CD14-positive monocyte (primary cell): ENCODE results near the gene BACH1. TPM values are rescaled to one million over a fixed set of nuclear protein-coding genes. Genes with fewer than 3 reads are reported as not detected.

Experiments
- DNase-seq, 3 donors: peaks; one replicate each; pipeline ENCODE4 v3.0.0-alpha.2; 2011 to 2022
- H2AFZ ChIP-seq: 2 replicates; pipeline ENCODE4 v1.6.0; 2012; ENCODE audit warnings: mild to moderate bottlenecking, low read depth, low read length, inconsistent platforms; ENCODE audit not compliant: insufficient read depth, poor library complexity, severe bottlenecking
- H3K27ac ChIP-seq, 2 donors: 1 replicate in 1 of 2; 2 replicates in 1 of 2; pipeline ENCODE4 v1.5.1; 2012 to 2013; ENCODE audit warnings: low read length in 2 of 2, control low read depth in 1 of 2, inconsistent platforms in 1 of 2, low read depth in 1 of 2, mild to moderate bottlenecking in 1 of 2
- H3K27me3 ChIP-seq, 2 donors: one replicate each; pipeline versions ENCODE4 v1.6.0 to v1.6.1; 2011 to 2013; ENCODE audit warnings: low read length in 2 of 2; ENCODE audit not compliant: control insufficient read depth in 2 of 2, insufficient read depth in 2 of 2
- H3K36me3 ChIP-seq, 2 donors: replicated peaks in 1 of 2; 1 replicate in 1 of 2; 2 replicates in 1 of 2; pipeline versions ENCODE4 v1.5.1 to v1.6.1; 2012 to 2013; ENCODE audit warnings: low read length in 2 of 2, control low read depth in 1 of 2, inconsistent platforms in 1 of 2, mild to moderate bottlenecking in 1 of 2; ENCODE audit not compliant: insufficient read depth in 2 of 2, control insufficient read depth in 1 of 2
- H3K4me1 ChIP-seq, 2 donors: 1 replicate in 1 of 2; 2 replicates in 1 of 2; pipeline versions ENCODE4 v1.5.1 to v1.6.1; 2012 to 2013; ENCODE audit warnings: low read length in 2 of 2, control low read depth in 1 of 2, inconsistent platforms in 1 of 2, mild to moderate bottlenecking in 1 of 2, moderate library complexity in 1 of 2; ENCODE audit not compliant: insufficient read depth in 2 of 2, control insufficient read depth in 1 of 2
- H3K4me2 ChIP-seq: replicated peaks from 2 replicates; pipeline ENCODE3; 2012; ENCODE audit warnings: low read length, moderate library complexity, mild to moderate bottlenecking; ENCODE audit not compliant: poor library complexity, severe bottlenecking; ENCODE audit errors: extremely low read depth
- H3K4me3 ChIP-seq, 3 experiments: fragments of 200-600 bp in 1 of 3; sonication (generic) in 1 of 3; replicated peaks in 1 of 3; 1 replicate in 2 of 3; 2 replicates in 1 of 3; pipeline ENCODE4 v1.5.1; 2011 to 2013; ENCODE audit warnings: low read length in 3 of 3, mild to moderate bottlenecking in 3 of 3, control low read depth in 2 of 3, low read depth in 2 of 3, inconsistent platforms in 1 of 3, moderate library complexity in 1 of 3
- H3K79me2 ChIP-seq: 2 replicates; pipeline ENCODE4 v1.6.0; 2012; ENCODE audit warnings: mild to moderate bottlenecking, control low read depth, inconsistent platforms, low read length, moderate library complexity; ENCODE audit not compliant: insufficient read depth
- H3K9ac ChIP-seq: 2 replicates; pipeline ENCODE4 v1.6.0; 2017; ENCODE audit warnings: low read length, mild to moderate bottlenecking; ENCODE audit not compliant: insufficient read depth, poor library complexity, severe bottlenecking
- H3K9me3 ChIP-seq, 2 donors: replicated peaks in 1 of 2; 1 replicate in 1 of 2; 2 replicates in 1 of 2; pipeline versions ENCODE4 v1.5.1 to v1.6.1; 2012 to 2013; ENCODE audit warnings: low read length in 2 of 2, control low read depth in 1 of 2; ENCODE audit not compliant: control insufficient read depth in 1 of 2, insufficient read depth in 1 of 2
- H4K20me1 ChIP-seq: 2 replicates; pipeline ENCODE4 v1.6.0; 2012; ENCODE audit warnings: mild to moderate bottlenecking, low read length, control low read depth, moderate library complexity; ENCODE audit not compliant: insufficient read depth
- H3K27ac Mint-ChIP-seq, 7 donors: one replicate each; pipeline ENCODE4 v1.8.0; 2020; ENCODE audit warnings: mild to moderate bottlenecking in 7 of 7, mixed read lengths in 7 of 7, moderate library complexity in 6 of 7, inconsistent platforms in 2 of 7
- H3K27me3 Mint-ChIP-seq, 3 donors: one replicate each; pipeline ENCODE4 v1.8.0; 2021 to 2022; ENCODE audit warnings: low read depth in 3 of 3, mild to moderate bottlenecking in 3 of 3, mixed read lengths in 3 of 3, moderate library complexity in 3 of 3, inconsistent platforms in 1 of 3
- H3K36me3 Mint-ChIP-seq, 2 donors: one replicate each; pipeline ENCODE4 v1.8.0; 2020; ENCODE audit warnings: mixed read lengths in 2 of 2, inconsistent platforms in 1 of 2, mild to moderate bottlenecking in 1 of 2
- H3K4me1 Mint-ChIP-seq: one replicate; pipeline ENCODE4 v1.8.0; 2020; ENCODE audit warnings: mild to moderate bottlenecking, mixed read lengths
- H3K4me3 Mint-ChIP-seq, 2 donors: one replicate each; pipeline ENCODE4 v1.8.0; 2020; ENCODE audit warnings: mild to moderate bottlenecking in 2 of 2, mixed read lengths in 2 of 2, moderate library complexity in 1 of 2
- H3K9me3 Mint-ChIP-seq, 7 donors: one replicate each; pipeline ENCODE4 v1.8.0; 2020 to 2022; ENCODE audit warnings: mixed read lengths in 7 of 7, mild to moderate bottlenecking in 6 of 7, moderate library complexity in 6 of 7, inconsistent platforms in 2 of 7
- CTCF ChIP-seq: fragments of 200-600 bp; IDR thresholded peaks from one replicate; pipeline ENCODE4 v1.8.0; 2022; ENCODE audit warnings: antibody characterized with exemption, mild to moderate bottlenecking
- WGBS: methylation state at CpG from one replicate; pipeline ENCODE4 v1.1.5; 2013; ENCODE audit warnings: missing lambda C conversion rate; ENCODE audit not compliant: insufficient coverage; 5-methylcytosine and 5-hydroxymethylcytosine counted together
- intact Hi-C, 2 donors: fragments of 100-400 bp; cut with micrococcal nuclease; formaldehyde crosslinking; loops; one replicate each; pipeline versions ENCODE4 v1.15.0 to v1.15.1; 2023
- polyA plus RNA-seq, 3 donors: library from polyadenylated mRNA; depleted of rRNA in 1 of 3; unstranded in 2 of 3; stranded (reverse) in 1 of 3; fragments of 300-500 nt in 2 of 3; fragments of >200 nt in 1 of 3; fragmentation: Illumina TruSeq in 2 of 3; gene quantifications; 1 replicate in 2 of 3; 2 replicates in 1 of 3; pipeline ENCODE4 v1.2.3, GENCODE V29; 2012 to 2021

The BACH1 gene
- polyA plus RNA-seq, 3 donors: 69.2 to 199 (median 148) TPM

- Histone ChIP-seq H3K4me2 (no peak overlapping the region), H3K36me3 (peaks cover 78 to 95% of the 10 kb centered on the region in 2 donors), H3K4me3 (no peak overlapping the region), H2AFZ (no peak overlapping the region), H3K9ac (no peak overlapping the region), H3K4me1 (peaks cover 4 to 15% of the 10 kb centered on the region in 2 donors), H3K27me3 (no peaks in the 10 kb centered on the region), H4K20me1 (peaks cover 100% of the 10 kb centered on the region), H3K27ac (peak overlapping the region in 1 of 2 donors; percentile 0), H3K79me2 (peaks cover 99% of the 10 kb centered on the region), H3K9me3 (no peaks in the 10 kb centered on the region)
- Mint-ChIP-seq H3K36me3 (peaks cover 77 to 80% of the 10 kb centered on the region in 2 donors), H3K9me3 (no peaks in the 10 kb centered on the region), H3K27ac (peak overlapping the region in 6 of 7 donors; percentile 5 to 74 (median 32)), H3K27me3 (no peaks in the 10 kb centered on the region), H3K4me3 (no peak overlapping the region), H3K4me1 (peaks cover 21% of the 10 kb centered on the region)
- TF ChIP-seq CTCF: no peak
- DNase-seq: no peak
- intact Hi-C loops: no loop called here
- 94% methylated on average over 5 of the region's 10 CpGs for WGBS
These were observed 28.3 kb downstream of the BACH1 start for GRCh38 chr21:29326914-29327554.

GRCh38 chr21:29329406-29329805, 30.7 kb downstream of the BACH1 start:
- Histone ChIP-seq H3K36me3 (peaks cover 81 to 95% of the 10 kb centered on the region in 2 donors), H3K4me3 (no peak overlapping the region), H3K79me2 (peaks cover 99% of the 10 kb centered on the region), H3K9me3 (no peaks in the 10 kb centered on the region), H3K4me1 (peaks cover 0 to 12% of the 10 kb centered on the region in 2 donors), H3K27ac (no peak overlapping the region), H4K20me1 (peaks cover 100% of the 10 kb centered on the region), H3K9ac (no peak overlapping the region), H3K27me3 (no peaks in the 10 kb centered on the region), H3K4me2 (no peak overlapping the region), H2AFZ (no peak overlapping the region)
- H3K36me3 Mint-ChIP-seq: peaks cover 73 to 81% of the 10 kb centered on the region in 2 donors
- H3K27me3 Mint-ChIP-seq: no peaks in the 10 kb centered on the region
- DNase-seq: no peak
- peaks cover 19% of the 10 kb centered on the region for H3K4me1 Mint-ChIP-seq
- no peak overlapping the region for H3K27ac Mint-ChIP-seq
- no peak for TF ChIP-seq CTCF
- intact Hi-C loops: no loop called here
- no peak overlapping the region for H3K4me3 Mint-ChIP-seq
- H3K9me3 Mint-ChIP-seq: no peaks in the 10 kb centered on the region
- WGBS: no CpG with 5 or more reads among the region's 5 CpGs
